Measurements from ENCODE around the gene VCL.

Gene VCL

GRCh38 chr10:73979809-73980433 is 18.0 kb upstream of the VCL start:
- Histone ChIP-seq H3K4me3 (ENCODE audit: insufficient read depth in 1 of 2, low read depth in 1 of 2, low read length in 2 of 2) (no peak overlapping the region), H3K4me1 (ENCODE audit: control insufficient read depth, insufficient read depth, low read depth, low read length) (peaks cover 2% of the 10 kb centered on the region), H2BK12ac (ENCODE audit: low read length in 2 of 2) (no peak overlapping the region), H3K27ac (ENCODE audit: low read length, poor library complexity, severe bottlenecking) (no peak overlapping the region), H3K79me1 (replicated peaks; ENCODE audit: low read length, poor library complexity, severe bottlenecking) (no peaks in the 10 kb centered on the region), H3K4me2 (ENCODE audit: low read length, poor library complexity, severe bottlenecking) (no peak overlapping the region), H3K9me3 (ENCODE audit: control insufficient read depth, low read length) (no peaks in the 10 kb centered on the region), H2BK5ac (ENCODE audit: low read depth, low read length, poor library complexity, severe bottlenecking) (no peak overlapping the region), H3K9ac (ENCODE audit: low read length) (no peak overlapping the region), H2BK15ac (ENCODE audit: low read depth, poor library complexity, severe bottlenecking) (no peak overlapping the region), H3K23ac (ENCODE audit: low read length in 2 of 2) (no peak overlapping the region), H3K18ac (ENCODE audit: low read depth in 1 of 2, low read length in 2 of 2) (no peak overlapping the region), H2AK5ac (ENCODE audit: low read length, severe bottlenecking) (no peak overlapping the region), H3K14ac (ENCODE audit: low read length in 2 of 2) (no peak overlapping the region), H2AFZ (ENCODE audit: low read depth, low read length) (no peak overlapping the region), H3K27me3 (ENCODE audit: control insufficient read depth in 1 of 2, insufficient read depth in 1 of 2, low read length in 2 of 2) (no peaks in the 10 kb centered on the region), H2BK120ac (ENCODE audit: low read depth, low read length) (no peak overlapping the region), H4K8ac (ENCODE audit: low read length) (no peak overlapping the region), H3K4ac (ENCODE audit: low read depth in 1 of 2, low read length in 2 of 2) (no peak overlapping the region), H3K36me3 (ENCODE audit: control insufficient read depth in 1 of 2, insufficient read depth in 2 of 2, low read depth in 1 of 2, low read length in 2 of 2) (no peaks in the 10 kb centered on the region), H4K91ac (ENCODE audit: low read length) (no peak overlapping the region)
- WGBS = 87% methylated on average over 4 of the region's 4 CpGs
- DNase-seq = no peak

GRCh38 chr10:73981812-73982211 is 16.1 kb upstream of the VCL start:
- 98% methylated on average over 3 of the region's 3 CpGs for WGBS
- Histone ChIP-seq H3K36me3 (ENCODE audit: control insufficient read depth in 1 of 2, insufficient read depth in 2 of 2, low read depth in 1 of 2, low read length in 2 of 2) (no peaks in the 10 kb centered on the region), H3K79me1 (replicated peaks; ENCODE audit: low read length, poor library complexity, severe bottlenecking) (no peaks in the 10 kb centered on the region), H3K4me3 (ENCODE audit: insufficient read depth in 1 of 2, low read depth in 1 of 2, low read length in 2 of 2) (no peak overlapping the region), H3K27me3 (ENCODE audit: control insufficient read depth in 1 of 2, insufficient read depth in 1 of 2, low read length in 2 of 2) (no peaks in the 10 kb centered on the region), H3K4me2 (ENCODE audit: low read length, poor library complexity, severe bottlenecking) (no peak overlapping the region), H2AK5ac (ENCODE audit: low read length, severe bottlenecking) (no peak overlapping the region), H3K14ac (ENCODE audit: low read length in 2 of 2) (no peak overlapping the region), H3K9ac (ENCODE audit: low read length) (no peak overlapping the region), H4K91ac (ENCODE audit: low read length) (no peak overlapping the region), H2AFZ (ENCODE audit: low read depth, low read length) (no peak overlapping the region), H3K27ac (ENCODE audit: low read length, poor library complexity, severe bottlenecking) (no peak overlapping the region), H4K8ac (ENCODE audit: low read length) (no peak overlapping the region), H3K23ac (ENCODE audit: low read length in 2 of 2) (no peak overlapping the region), H3K4ac (ENCODE audit: low read depth in 1 of 2, low read length in 2 of 2) (no peak overlapping the region), H2BK12ac (ENCODE audit: low read length in 2 of 2) (no peak overlapping the region), H3K4me1 (ENCODE audit: control insufficient read depth, insufficient read depth, low read depth, low read length) (peaks cover 2% of the 10 kb centered on the region), H2BK15ac (ENCODE audit: low read depth, poor library complexity, severe bottlenecking) (no peak overlapping the region), H3K18ac (ENCODE audit: low read depth in 1 of 2, low read length in 2 of 2) (no peak overlapping the region), H3K9me3 (ENCODE audit: control insufficient read depth, low read length) (no peaks in the 10 kb centered on the region), H2BK120ac (ENCODE audit: low read depth, low read length) (no peak overlapping the region), H2BK5ac (ENCODE audit: low read depth, low read length, poor library complexity, severe bottlenecking) (no peak overlapping the region)
- DNase-seq = no peak

DNA sequence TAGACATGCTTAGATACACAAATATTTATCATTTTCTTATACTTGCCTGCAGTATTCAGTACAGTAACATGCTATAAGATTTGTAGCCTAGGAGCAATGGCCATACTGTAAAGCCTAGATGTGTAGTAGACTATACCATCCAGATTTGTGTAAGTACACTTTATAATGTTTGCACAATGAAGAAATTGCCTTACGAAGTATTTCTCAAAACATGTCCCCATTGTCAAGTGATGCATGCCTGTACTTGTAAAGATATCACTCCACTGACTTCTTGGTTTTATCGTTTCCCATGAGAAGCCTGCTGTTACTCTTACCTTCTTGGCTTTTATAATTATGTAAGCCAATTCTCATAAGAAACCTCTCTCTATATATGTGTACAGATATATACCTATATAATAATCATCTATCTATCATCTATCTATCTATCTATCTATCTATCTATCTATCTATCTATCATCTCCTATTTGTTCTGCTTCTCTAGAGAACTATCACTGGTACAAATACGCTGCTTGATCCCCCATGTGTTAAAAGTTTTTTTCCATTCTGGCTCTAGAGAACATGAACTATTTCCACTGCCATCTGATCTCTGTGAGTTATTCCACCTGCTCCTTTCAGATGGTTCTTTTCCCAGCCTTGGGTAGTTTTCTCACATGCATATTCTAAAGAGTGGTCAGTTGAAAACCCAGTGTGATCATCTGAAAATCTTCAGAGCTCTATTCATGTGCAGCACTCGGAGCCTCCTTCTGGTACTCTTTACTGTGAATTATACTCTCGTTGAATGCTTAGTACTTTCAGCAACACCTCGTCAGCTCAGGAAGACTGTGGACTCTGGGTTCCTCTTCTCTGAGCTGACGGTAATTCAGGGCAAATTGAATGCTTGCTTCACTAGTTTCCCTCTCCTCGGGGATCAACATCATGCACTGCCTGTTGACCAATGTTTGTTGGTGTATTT is 14.5 kb upstream of the VCL start:
- no peak overlapping the region for H4K91ac ChIP-seq (ENCODE audit: low read length)
- no peak overlapping the region for H3K4me2 ChIP-seq (ENCODE audit: low read length, poor library complexity, severe bottlenecking)
- no peak overlapping the region for H3K9ac ChIP-seq (ENCODE audit: low read length)
- H3K27me3 ChIP-seq (ENCODE audit: control insufficient read depth in 1 of 2, insufficient read depth in 1 of 2, low read length in 2 of 2) = no peaks in the 10 kb centered on the region
- H3K4me1 ChIP-seq (ENCODE audit: control insufficient read depth, insufficient read depth, low read depth, low read length) = peaks cover 2% of the 10 kb centered on the region
- no peak overlapping the region for H2BK5ac ChIP-seq (ENCODE audit: low read depth, low read length, poor library complexity, severe bottlenecking)
- no peaks in the 10 kb centered on the region for H3K9me3 ChIP-seq (ENCODE audit: control insufficient read depth, low read length)
- H3K27ac ChIP-seq (ENCODE audit: low read length, poor library complexity, severe bottlenecking) = no peak overlapping the region
- DNase-seq = no peak
- H3K4me3 ChIP-seq (ENCODE audit: insufficient read depth in 1 of 2, low read depth in 1 of 2, low read length in 2 of 2) = no peak overlapping the region
- no peak overlapping the region for H3K23ac ChIP-seq (ENCODE audit: low read length in 2 of 2)
- H4K8ac ChIP-seq (ENCODE audit: low read length) = no peak overlapping the region
- no peak overlapping the region for H3K4ac ChIP-seq (ENCODE audit: low read depth in 1 of 2, low read length in 2 of 2)
- 86% methylated on average over 8 of the region's 8 CpGs for WGBS
- H3K18ac ChIP-seq (ENCODE audit: low read depth in 1 of 2, low read length in 2 of 2) = no peak overlapping the region
- H3K79me1 ChIP-seq (replicated peaks; ENCODE audit: low read length, poor library complexity, severe bottlenecking) = no peaks in the 10 kb centered on the region
- H3K36me3 ChIP-seq (ENCODE audit: control insufficient read depth in 1 of 2, insufficient read depth in 2 of 2, low read depth in 1 of 2, low read length in 2 of 2) = no peaks in the 10 kb centered on the region
- H2AFZ ChIP-seq (ENCODE audit: low read depth, low read length) = no peak overlapping the region
- H3K14ac ChIP-seq (ENCODE audit: low read length in 2 of 2) = no peak overlapping the region
- no peak overlapping the region for H2BK120ac ChIP-seq (ENCODE audit: low read depth, low read length)
- no peak overlapping the region for H2AK5ac ChIP-seq (ENCODE audit: low read length, severe bottlenecking)
- H2BK12ac ChIP-seq (ENCODE audit: low read length in 2 of 2) = no peak overlapping the region
- H2BK15ac ChIP-seq (ENCODE audit: low read depth, poor library complexity, severe bottlenecking) = no peak overlapping the region

DNA sequence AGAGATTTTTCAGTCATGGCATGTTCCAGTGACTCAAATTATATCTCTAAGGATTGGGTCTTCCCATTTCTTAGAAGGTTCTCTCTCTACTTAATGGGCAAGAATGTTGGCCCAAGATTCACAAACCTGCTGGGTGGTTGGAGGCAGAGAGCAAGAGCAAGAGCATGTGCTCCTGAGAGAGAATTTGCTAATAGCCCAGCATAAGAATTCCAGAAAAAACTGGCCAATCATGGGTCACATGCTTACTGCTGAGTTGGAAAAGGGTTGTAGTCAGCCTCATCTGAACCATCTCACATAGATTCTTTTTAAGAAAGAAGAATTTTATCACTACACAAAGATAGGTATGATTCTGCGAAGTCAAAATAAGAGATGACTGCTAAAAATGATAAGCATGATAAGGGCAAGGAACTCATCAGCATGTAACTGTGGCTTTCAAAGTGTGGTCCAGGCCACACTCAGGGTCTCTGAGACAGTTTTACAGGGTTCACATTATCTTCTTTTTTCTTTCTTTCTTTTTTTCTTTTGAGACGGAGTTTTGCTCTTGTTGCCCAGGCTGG is 8.2 kb upstream of the VCL start:
- no peak overlapping the region for H2BK15ac ChIP-seq (ENCODE audit: low read depth, poor library complexity, severe bottlenecking)
- H2AFZ ChIP-seq (ENCODE audit: low read depth, low read length) = no peak overlapping the region
- no peaks in the 10 kb centered on the region for H3K36me3 ChIP-seq (ENCODE audit: control insufficient read depth in 1 of 2, insufficient read depth in 2 of 2, low read depth in 1 of 2, low read length in 2 of 2)
- no peak overlapping the region for H4K8ac ChIP-seq (ENCODE audit: low read length)
- no peak overlapping the region for H2BK5ac ChIP-seq (ENCODE audit: low read depth, low read length, poor library complexity, severe bottlenecking)
- no peak for DNase-seq
- no peak overlapping the region for H2AK5ac ChIP-seq (ENCODE audit: low read length, severe bottlenecking)
- H3K18ac ChIP-seq (ENCODE audit: low read depth in 1 of 2, low read length in 2 of 2) = no peak overlapping the region
- no peak overlapping the region for H2BK120ac ChIP-seq (ENCODE audit: low read depth, low read length)
- no peak overlapping the region for H3K27ac ChIP-seq (ENCODE audit: low read length, poor library complexity, severe bottlenecking)
- H4K91ac ChIP-seq (ENCODE audit: low read length) = no peak overlapping the region
- no peak overlapping the region for H3K9ac ChIP-seq (ENCODE audit: low read length)
- H3K9me3 ChIP-seq (ENCODE audit: control insufficient read depth, low read length) = no peaks in the 10 kb centered on the region
- H3K27me3 ChIP-seq (ENCODE audit: control insufficient read depth in 1 of 2, insufficient read depth in 1 of 2, low read length in 2 of 2) = no peaks in the 10 kb centered on the region
- no peak overlapping the region for H3K23ac ChIP-seq (ENCODE audit: low read length in 2 of 2)
- H3K14ac ChIP-seq (ENCODE audit: low read length in 2 of 2) = no peak overlapping the region
- no peaks in the 10 kb centered on the region for H3K79me1 ChIP-seq (replicated peaks; ENCODE audit: low read length, poor library complexity, severe bottlenecking)
- H3K4me1 ChIP-seq (ENCODE audit: control insufficient read depth, insufficient read depth, low read depth, low read length) = peaks cover 3% of the 10 kb centered on the region
- H2BK12ac ChIP-seq (ENCODE audit: low read length in 2 of 2) = no peak overlapping the region
- no peak overlapping the region for H3K4ac ChIP-seq (ENCODE audit: low read depth in 1 of 2, low read length in 2 of 2)
- no peak overlapping the region for H3K4me3 ChIP-seq (ENCODE audit: insufficient read depth in 1 of 2, low read depth in 1 of 2, low read length in 2 of 2)
- no peak overlapping the region for H3K4me2 ChIP-seq (ENCODE audit: low read length, poor library complexity, severe bottlenecking)
- 89% methylated on average over 2 of the region's 2 CpGs for WGBS

Data from mesenchymal stem cell (in vitro differentiated cells and primary cell).